Retinal pigment epithelial cell (primary cell): ENCODE measurements around the gene BCL11B.

Source experiments
- DNase-seq: peaks from one replicate; pipeline ENCODE4 v3.0.0-alpha.2; 2010; ENCODE audit warnings: low read depth
- H3K4me3 ChIP-seq: 2 replicates; pipeline ENCODE4 v1.5.1; 2011; ENCODE audit warnings: mild to moderate bottlenecking, low read length, control low read depth, moderate library complexity
- CTCF ChIP-seq: conservative IDR thresholded peaks from 2 replicates; pipeline ENCODE4 v1.5.1; 2011; ENCODE audit warnings: low read depth, low read length, control low read depth, inconsistent platforms

BCL11B gene

DNA sequence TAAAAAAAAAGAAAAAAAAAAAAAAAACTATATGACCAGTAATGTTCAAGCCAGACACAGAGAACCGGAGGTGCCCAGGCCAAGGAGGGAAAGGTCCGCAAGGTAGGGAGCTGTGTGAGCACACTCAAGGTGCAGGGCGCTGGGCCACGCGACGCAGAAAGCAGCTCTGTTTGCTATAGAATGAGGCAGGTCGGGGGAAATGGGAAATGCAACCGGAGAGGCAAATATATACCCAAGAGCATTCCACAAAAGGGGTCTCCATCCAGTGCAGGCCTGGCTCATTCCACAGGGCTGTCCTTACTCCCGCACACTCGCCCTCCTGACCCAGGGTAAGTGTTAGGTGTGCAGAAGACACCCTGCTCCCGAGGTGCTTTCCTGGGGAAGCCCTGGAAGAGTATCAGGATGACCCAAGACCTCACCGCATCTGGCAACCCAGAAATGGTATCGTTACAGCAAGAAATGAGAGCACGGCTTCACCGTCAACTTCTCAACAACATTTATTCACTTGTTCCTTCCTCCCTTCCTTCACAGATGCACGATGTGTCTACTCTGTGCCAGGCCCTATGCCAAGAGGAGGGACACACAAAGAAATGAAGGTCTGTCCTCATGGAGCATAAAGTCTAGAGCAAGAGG is 86.4 kb downstream of the BCL11B start:
- no peak for DNase-seq
- no peak overlapping the region for H3K4me3 ChIP-seq
- no peak for TF ChIP-seq CTCF

DNA sequence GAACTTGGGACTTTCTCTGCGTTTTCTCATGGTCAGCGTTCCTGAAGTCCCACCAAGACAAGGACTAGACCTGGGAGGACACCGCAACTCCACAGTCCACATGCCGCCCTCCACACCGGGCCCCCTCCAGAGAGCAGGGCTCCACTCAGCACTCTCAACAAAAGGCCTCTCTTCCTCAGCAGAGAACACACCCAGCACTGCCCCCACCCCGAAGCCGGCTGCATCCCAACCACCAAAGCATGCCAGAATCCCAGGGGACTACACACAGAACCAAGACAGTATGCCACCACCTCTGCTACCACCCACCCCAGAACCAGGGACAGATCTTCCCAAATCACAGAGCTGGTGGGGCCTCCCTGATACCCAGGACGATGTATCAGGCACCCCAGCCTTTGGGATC is 88.3 kb downstream of the BCL11B start:
- no peak for DNase-seq
- TF ChIP-seq CTCF: no peak
- no peak overlapping the region for H3K4me3 ChIP-seq

- no peak for DNase-seq
- no peak overlapping the region for H3K4me3 ChIP-seq
- no peak for TF ChIP-seq CTCF
Observed at GRCh38 chr14:99183311-99183710, 88.7 kb downstream of the BCL11B start.

DNA sequence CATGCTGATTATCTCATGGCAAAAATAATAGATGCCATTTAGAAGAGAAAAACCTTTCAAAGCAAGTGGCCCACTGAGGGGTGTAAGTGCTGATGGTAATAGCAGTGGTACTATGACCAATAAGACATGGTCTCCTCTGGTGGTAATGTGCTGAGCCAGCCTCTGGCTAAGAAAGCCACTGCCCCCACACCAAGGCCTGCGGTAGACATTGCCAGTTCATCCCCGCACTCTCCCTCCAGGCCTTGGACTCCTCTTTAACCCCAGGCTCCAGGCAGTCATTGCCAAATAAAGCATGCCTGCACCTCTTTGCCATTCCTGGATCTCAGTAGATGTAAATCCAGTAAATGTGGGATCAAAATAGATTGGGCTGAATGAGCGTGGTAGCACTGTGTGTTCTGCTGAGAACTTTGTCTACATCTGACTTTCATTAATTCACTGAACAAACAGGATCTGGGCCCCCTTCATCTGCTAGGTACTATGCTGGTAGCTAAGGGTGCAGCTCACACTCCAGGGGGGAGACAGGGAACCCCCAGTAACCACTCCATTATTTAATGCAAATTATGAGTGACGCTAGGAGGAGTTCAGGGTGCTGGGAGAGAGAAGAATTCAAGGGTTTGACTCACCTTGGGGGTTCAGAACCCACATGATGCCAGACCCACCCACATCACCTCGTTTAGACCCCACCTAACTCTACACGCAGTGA is 89.3 kb downstream of the BCL11B start:
- H3K4me3 ChIP-seq: no peak overlapping the region
- no peak for DNase-seq
- TF ChIP-seq CTCF: no peak

DNA sequence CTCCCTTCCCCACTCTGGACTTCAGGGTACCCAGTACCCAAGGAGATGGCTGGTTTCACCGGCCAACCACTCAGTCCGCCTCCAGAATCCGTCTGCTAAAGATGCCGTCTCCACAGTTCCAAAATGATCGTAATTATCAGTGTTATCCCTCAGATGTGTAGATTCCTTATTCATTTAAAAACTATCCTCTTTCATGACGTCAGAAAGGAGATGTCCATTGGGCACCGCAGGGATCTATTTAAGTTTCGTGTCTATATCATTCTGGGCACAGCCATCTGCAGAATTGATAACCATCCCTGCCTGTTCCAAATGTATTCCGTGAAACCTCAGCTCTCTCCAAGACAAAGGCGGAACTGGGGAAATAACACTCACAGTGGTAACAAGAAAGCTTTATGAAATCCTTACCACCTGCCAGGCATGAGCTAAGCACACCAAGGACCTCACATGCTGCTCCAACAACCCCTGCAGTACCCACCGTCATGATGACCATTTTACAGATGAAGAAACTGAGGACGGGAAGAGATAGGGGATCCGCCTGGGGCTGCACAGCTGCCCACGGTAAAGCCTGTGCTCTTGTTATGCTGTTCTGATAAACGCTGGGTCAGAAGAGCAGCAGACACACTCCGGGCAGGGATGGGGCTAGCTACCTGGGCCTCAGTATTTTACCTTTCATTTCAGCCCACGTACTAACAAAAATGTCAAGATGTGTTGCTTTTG is 90.0 kb downstream of the BCL11B start:
- DNase-seq: no peak
- H3K4me3 ChIP-seq: no peak overlapping the region
- no peak for TF ChIP-seq CTCF

GRCh38 chr14:99181241-99181640 is 90.8 kb downstream of the BCL11B start:
- no peak for TF ChIP-seq CTCF
- no peak for DNase-seq
- H3K4me3 ChIP-seq: no peak overlapping the region
